Breast epithelium (tissue), 3 donors: Measurements from ENCODE around the gene TSPEAR.
"Not testable (repeated sequence)": the region's sequence is repeated elsewhere in the genome, so short reads cannot be mapped to it uniquely, and the experiment has no call there.

Source experiments
- CTCF ChIP-seq, 3 donors: fragments of 450-650 bp; IDR thresholded peaks; one replicate each; pipeline ENCODE4 v1.5.1; 2016 to 2017; ENCODE audit warnings: antibody characterized with exemption in 3 of 3, mild to moderate bottlenecking in 3 of 3, moderate library complexity in 3 of 3
- POLR2A ChIP-seq: fragments of 450-650 bp; IDR thresholded peaks from one replicate; pipeline ENCODE4 v1.6.1; 2016; ENCODE audit warnings: antibody characterized with exemption, mild to moderate bottlenecking, moderate library complexity
- POLR2AphosphoS5 ChIP-seq, 3 donors: sonication (generic); formaldehyde crosslinking; IDR thresholded peaks; one replicate each; pipeline ENCODE4 v1.6.1; 2017; ENCODE audit warnings: antibody characterized with exemption in 3 of 3

GRCh38 chr21:44590897-44591800 lies 120.2 kb downstream of the TSPEAR start:
- not testable (repeated sequence) for TF ChIP-seq POLR2A; POLR2AphosphoS5 (IDR thresholded peaks at IDR 0.05); CTCF (IDR thresholded peaks at IDR 0.05)
